Liver (tissue), 3 donors: ENCODE measurements around the gene NFKB2.

Source experiments
- ATF3 ChIP-seq: IDR thresholded peaks from 2 replicates; pipeline ENCODE4 v1.6.1; 2016; ENCODE audit warnings: antibody characterized with exemption
- CTCF ChIP-seq: fragments of 150-350 bp; IDR thresholded peaks from 2 replicates; pipeline ENCODE4 v1.5.1; 2017; ENCODE audit warnings: improper control_type of control experiment, low read depth, low read length; ENCODE audit not compliant: missing input control
- RAD21 ChIP-seq, 2 donors: IDR thresholded peaks; 2 replicates each; pipeline ENCODE4 v1.6.1; 2016; ENCODE audit warnings: antibody characterized with exemption in 2 of 2, mild to moderate bottlenecking in 2 of 2
- ZBTB33 ChIP-seq: IDR thresholded peaks from 2 replicates; pipeline ENCODE4 v1.6.1; 2016; ENCODE audit warnings: antibody characterized with exemption
- donor health status: healthy.
- donor health status: healthy.

GRCh38 chr10:102375867-102376266 is 19.6 kb upstream of the NFKB2 start:
- TF ChIP-seq ZBTB33 (no peak), ATF3 (no peak), RAD21 (IDR thresholded peaks at IDR 0.05) (no peak), CTCF (no peak)
